Calu3 (cell line): ENCODE measurements around the gene MOB1A. TPM values are rescaled to one million over a fixed set of nuclear protein-coding genes. Genes with fewer than 3 reads are reported as not detected.
"Not testable (repeated sequence)": the region's sequence is repeated elsewhere in the genome, so short reads cannot be mapped to it uniquely, and the experiment has no call there.

ENCODE experiments used
- BruUV-seq: library from RNA; stranded (reverse); fragments of 400-500 nt; replicated peaks from 2 replicates; lab custom pipeline; 2021; lab: Mats Ljungman, UMichigan
- CTCF ChIA-PET: fragments of 300-600 bp; sonication (Branson Sonifier 250); formaldehyde crosslinking; loops from one replicate; lab custom pipeline; 2022; ENCODE audit warnings: antibody characterized with exemption; lab: Charles Lee
- DNase-seq: peaks from one replicate; pipeline ENCODE4 v3.0.0; 2022
- H3K27ac Mint-ChIP-seq: one replicate; pipeline ENCODE4 v1.8.0; 2022; ENCODE audit warnings: mixed read lengths; ENCODE audit not compliant: unreplicated experiment
- H3K27me3 Mint-ChIP-seq: one replicate; pipeline ENCODE4 v1.8.0; 2022; ENCODE audit warnings: mixed read lengths; ENCODE audit not compliant: unreplicated experiment
- H3K36me3 Mint-ChIP-seq: one replicate; pipeline ENCODE4 v1.8.0; 2022; ENCODE audit warnings: mild to moderate bottlenecking, moderate library complexity, mixed read lengths; ENCODE audit not compliant: insufficient read depth, unreplicated experiment
- H3K4me1 Mint-ChIP-seq: one replicate; pipeline ENCODE4 v1.8.0; 2022; ENCODE audit warnings: mild to moderate bottlenecking, low read depth, mixed read lengths; ENCODE audit not compliant: unreplicated experiment
- H3K4me3 Mint-ChIP-seq: one replicate; pipeline ENCODE4 v1.8.0; 2022; ENCODE audit warnings: mild to moderate bottlenecking, low read depth, moderate library complexity, mixed read lengths; ENCODE audit not compliant: unreplicated experiment
- H3K9me3 Mint-ChIP-seq: one replicate; pipeline ENCODE4 v1.8.0; 2022; ENCODE audit warnings: low read depth, mixed read lengths; ENCODE audit not compliant: unreplicated experiment
- intact Hi-C: fragments of 100-400 bp; cut with micrococcal nuclease; formaldehyde crosslinking; loops from one replicate; pipeline ENCODE4 v1.10.0; 2022; ENCODE audit not compliant: unreplicated experiment
- total RNA-seq: library from RNA; stranded (reverse); gene quantifications from 2 replicates; pipeline ENCODE4 v1.2.3, GENCODE V29; 2022
- TF ChIP-seq, protein P1 (sequence below): fragments of 200-600 bp; IDR thresholded peaks from one replicate; pipeline ENCODE4 v1.8.0; 2022; ENCODE audit warnings: antibody characterized with exemption; ENCODE audit not compliant: unreplicated experiment

Gene MOB1A
- total RNA-seq, 1 experiment from 2014 or later: 119 TPM

DNA sequence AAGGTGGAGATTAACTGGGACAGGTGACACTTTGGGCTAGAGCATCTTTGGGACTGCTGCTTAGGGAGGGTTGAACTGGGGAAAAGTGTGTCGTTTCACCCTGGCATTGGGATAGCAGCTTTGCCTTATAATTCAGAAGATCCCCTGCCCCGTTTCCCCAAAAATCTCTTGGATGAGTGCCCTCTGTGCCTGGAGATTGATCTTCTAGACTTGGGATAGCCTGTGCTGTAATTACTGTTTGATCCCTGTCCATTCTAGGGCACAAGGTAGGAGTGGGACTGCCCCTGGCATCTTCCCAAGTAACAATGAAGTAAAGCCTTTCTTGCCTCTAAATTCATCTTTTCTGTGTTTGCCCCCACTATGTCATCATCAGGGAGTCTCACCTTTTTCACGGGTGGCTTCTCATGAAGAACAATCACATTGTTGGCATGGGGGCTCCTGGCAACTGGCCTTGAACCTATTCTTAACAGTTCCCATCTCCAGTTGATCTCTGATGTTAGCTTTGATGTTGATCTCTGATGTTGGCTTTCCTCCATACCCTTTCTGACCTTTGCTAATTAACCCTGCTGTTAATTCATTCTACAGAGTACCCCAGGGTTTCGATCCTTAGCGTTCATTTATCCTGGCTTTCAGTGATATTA is 41.3 kb upstream of the MOB1A start:
- peaks cover 59% of the 10 kb centered on the region for H3K36me3 Mint-ChIP-seq
- BruUV-seq: no TSS peak
- H3K27me3 Mint-ChIP-seq: no peaks in the 10 kb centered on the region
- no peak overlapping the region for H3K4me3 Mint-ChIP-seq
- H3K27ac Mint-ChIP-seq: peak overlapping the region; percentile 21
- no peak for DNase-seq
- intact Hi-C loops: no loop called here
- CTCF ChIA-PET: no interaction called here
- TF ChIP-seq, protein P1, sequence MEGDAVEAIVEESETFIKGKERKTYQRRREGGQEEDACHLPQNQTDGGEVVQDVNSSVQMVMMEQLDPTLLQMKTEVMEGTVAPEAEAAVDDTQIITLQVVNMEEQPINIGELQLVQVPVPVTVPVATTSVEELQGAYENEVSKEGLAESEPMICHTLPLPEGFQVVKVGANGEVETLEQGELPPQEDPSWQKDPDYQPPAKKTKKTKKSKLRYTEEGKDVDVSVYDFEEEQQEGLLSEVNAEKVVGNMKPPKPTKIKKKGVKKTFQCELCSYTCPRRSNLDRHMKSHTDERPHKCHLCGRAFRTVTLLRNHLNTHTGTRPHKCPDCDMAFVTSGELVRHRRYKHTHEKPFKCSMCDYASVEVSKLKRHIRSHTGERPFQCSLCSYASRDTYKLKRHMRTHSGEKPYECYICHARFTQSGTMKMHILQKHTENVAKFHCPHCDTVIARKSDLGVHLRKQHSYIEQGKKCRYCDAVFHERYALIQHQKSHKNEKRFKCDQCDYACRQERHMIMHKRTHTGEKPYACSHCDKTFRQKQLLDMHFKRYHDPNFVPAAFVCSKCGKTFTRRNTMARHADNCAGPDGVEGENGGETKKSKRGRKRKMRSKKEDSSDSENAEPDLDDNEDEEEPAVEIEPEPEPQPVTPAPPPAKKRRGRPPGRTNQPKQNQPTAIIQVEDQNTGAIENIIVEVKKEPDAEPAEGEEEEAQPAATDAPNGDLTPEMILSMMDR: no peak
- no peaks in the 10 kb centered on the region for H3K4me1 Mint-ChIP-seq
- H3K9me3 Mint-ChIP-seq: no peaks in the 10 kb centered on the region

DNA sequence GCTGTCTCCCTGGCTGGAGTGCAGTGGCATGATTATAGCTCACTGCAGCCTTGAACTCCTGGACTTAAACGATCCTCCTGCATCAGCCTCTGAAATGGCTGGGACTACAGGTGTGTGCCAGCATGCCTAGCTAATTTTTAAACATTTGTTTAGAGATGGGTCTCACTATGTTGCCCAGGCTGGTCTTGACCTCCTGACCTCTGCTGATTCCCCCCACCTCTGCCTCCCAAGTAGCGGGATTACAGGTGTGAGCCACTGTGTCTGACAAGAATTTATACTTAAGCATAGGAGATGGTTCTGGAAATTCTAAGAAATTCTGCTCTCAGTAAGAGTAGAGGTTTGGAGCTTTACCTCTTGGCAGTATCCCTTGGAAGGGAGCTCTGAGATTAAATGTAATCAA is 38.0 kb upstream of the MOB1A start:
- CTCF ChIA-PET: no interaction called here
- no TSS peak for BruUV-seq
- H3K36me3 Mint-ChIP-seq: peaks cover 65% of the 10 kb centered on the region
- TF ChIP-seq, protein P1: no peak
- H3K27ac Mint-ChIP-seq: no peak overlapping the region
- intact Hi-C loops: no loop called here
- no peak overlapping the region for H3K4me3 Mint-ChIP-seq
- no peaks in the 10 kb centered on the region for H3K4me1 Mint-ChIP-seq
- H3K9me3 Mint-ChIP-seq: no peaks in the 10 kb centered on the region
- no peak for DNase-seq
- H3K27me3 Mint-ChIP-seq: no peaks in the 10 kb centered on the region

- H3K4me3 Mint-ChIP-seq, H3K27me3 Mint-ChIP-seq, CTCF ChIA-PET, intact Hi-C loops, DNase-seq, H3K9me3 Mint-ChIP-seq, H3K4me1 Mint-ChIP-seq, H3K27ac Mint-ChIP-seq: not testable (repeated sequence)
- BruUV-seq: TSS peak; percentile 26
- H3K36me3 Mint-ChIP-seq: peaks cover 65% of the 10 kb centered on the region
Measured at GRCh38 chr2:74215771-74216170, 37.1 kb upstream of the MOB1A start.

DNA sequence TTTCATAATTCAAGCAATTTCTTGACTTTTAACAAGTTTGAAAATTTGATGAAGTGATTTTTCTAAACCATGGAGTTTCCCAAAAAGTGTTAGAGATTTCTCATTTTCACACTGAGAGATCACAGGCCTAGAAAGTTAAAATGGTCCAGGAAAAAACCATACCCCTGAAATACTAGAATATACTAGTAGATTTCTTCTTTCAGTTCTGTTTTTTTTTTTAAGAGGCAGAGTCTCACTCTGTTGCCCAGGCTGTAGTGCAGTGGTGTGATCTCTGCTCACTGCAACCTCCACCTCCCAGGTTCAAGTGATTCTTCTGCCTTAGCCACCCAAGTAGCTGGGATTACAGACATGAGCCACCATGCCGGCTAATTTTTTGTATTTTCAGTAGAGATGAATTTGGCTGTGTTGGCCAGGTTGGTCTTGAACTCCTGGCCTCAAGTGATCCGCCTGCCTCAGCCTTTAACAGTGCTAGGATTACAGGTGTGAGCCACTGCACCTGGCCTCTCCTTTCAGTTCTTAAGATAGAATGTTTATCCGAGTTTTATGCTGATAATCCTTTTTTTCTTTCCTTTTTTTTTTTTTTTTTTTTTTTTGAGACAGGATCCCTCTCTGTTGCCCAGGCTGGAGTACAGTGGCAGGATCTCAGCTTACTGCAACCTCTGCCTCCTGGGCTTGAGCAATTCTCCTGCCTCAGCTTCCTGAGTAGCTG is 34.2 kb upstream of the MOB1A start:
- Mint-ChIP-seq H3K36me3 (peaks cover 74% of the 10 kb centered on the region), H3K4me3 (no peak overlapping the region), H3K27ac (no peak overlapping the region), H3K4me1 (no peaks in the 10 kb centered on the region), H3K9me3 (no peaks in the 10 kb centered on the region), H3K27me3 (no peaks in the 10 kb centered on the region)
- DNase-seq: no peak
- intact Hi-C loops: no loop called here
- CTCF ChIA-PET: no interaction called here
- TF ChIP-seq, protein P1: no peak
- no TSS peak for BruUV-seq
